ENCODE results near the gene ZNF280A.
"Not testable (repeated sequence)": the region's sequence is repeated elsewhere in the genome, so short reads cannot be mapped to it uniquely, and the experiment has no call there.

The ZNF280A gene

DNA sequence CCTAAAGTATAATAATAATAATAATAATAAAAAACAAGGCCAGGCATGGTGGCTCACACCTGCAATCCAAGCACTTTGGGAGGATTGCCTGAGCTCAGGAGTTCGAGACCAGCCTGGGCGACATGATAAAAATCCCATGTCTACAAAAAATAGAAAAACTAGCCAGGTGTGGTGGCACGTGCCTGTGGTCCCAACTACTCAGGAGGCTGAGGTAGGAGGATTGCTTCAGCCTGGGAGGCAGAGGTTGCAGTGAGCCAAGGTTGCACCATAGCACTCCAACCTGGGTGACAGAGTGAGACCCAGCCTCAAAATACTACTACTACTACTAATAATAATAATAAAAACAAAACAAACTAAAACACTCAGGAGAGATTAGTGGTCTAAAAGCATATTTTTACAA is 15.6 kb upstream of the ZNF280A start:
- Histone ChIP-seq H3K36me3 (no peaks in the 10 kb centered on the region), H3K4me1 (no peaks in the 10 kb centered on the region), H3K4me3 (ENCODE audit: low read depth, low read length) (no peak overlapping the region), H3K27me3 (peaks cover 4% of the 10 kb centered on the region; the same call in 1 of the 2 replicates), H3K9me3 (no peaks in the 10 kb centered on the region)
- DNase-seq: no peak
- TF ChIP-seq, protein P1, sequence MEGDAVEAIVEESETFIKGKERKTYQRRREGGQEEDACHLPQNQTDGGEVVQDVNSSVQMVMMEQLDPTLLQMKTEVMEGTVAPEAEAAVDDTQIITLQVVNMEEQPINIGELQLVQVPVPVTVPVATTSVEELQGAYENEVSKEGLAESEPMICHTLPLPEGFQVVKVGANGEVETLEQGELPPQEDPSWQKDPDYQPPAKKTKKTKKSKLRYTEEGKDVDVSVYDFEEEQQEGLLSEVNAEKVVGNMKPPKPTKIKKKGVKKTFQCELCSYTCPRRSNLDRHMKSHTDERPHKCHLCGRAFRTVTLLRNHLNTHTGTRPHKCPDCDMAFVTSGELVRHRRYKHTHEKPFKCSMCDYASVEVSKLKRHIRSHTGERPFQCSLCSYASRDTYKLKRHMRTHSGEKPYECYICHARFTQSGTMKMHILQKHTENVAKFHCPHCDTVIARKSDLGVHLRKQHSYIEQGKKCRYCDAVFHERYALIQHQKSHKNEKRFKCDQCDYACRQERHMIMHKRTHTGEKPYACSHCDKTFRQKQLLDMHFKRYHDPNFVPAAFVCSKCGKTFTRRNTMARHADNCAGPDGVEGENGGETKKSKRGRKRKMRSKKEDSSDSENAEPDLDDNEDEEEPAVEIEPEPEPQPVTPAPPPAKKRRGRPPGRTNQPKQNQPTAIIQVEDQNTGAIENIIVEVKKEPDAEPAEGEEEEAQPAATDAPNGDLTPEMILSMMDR (IDR thresholded peaks at IDR 0.05; ENCODE audit: low read depth, low read length): no peak

GRCh38 chr22:22534604-22535415 is 14.7 kb upstream of the ZNF280A start:
- TF ChIP-seq, protein P1 (IDR thresholded peaks at IDR 0.05; ENCODE audit: low read depth, low read length): no peak
- no peak for DNase-seq
- H3K4me1 ChIP-seq: no peaks in the 10 kb centered on the region
- H3K4me3 ChIP-seq (ENCODE audit: low read depth, low read length): no peak overlapping the region
- peaks cover 2% of the 10 kb centered on the region; the same call in 1 of the 2 replicates for H3K27me3 ChIP-seq
- no peaks in the 10 kb centered on the region for H3K9me3 ChIP-seq
- no peaks in the 10 kb centered on the region for H3K36me3 ChIP-seq

DNA sequence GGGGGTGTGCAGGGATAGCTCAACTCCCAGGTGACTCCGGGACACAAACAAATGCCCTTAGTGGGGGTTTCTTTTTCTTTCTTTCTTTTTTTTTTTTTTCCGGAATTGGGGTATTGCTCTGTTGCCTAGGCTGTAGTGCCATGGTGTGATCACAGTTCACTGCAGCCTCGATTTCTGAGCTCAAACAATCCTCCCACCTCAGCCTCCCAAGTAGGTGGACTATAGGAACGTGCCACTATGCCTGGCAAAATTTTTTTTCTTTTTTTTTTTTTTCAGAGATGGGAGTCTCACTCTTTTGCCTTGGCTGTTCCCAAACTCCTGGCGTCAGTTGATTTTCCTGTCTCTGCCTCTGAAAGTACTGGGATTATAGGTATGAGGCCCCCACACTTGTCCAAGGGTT is 13.8 kb upstream of the ZNF280A start:
- no peak overlapping the region for H3K4me3 ChIP-seq (ENCODE audit: low read depth, low read length)
- no peak for DNase-seq
- H3K4me1 ChIP-seq: no peaks in the 10 kb centered on the region
- TF ChIP-seq, protein P1 (IDR thresholded peaks at IDR 0.05; ENCODE audit: low read depth, low read length): no peak
- no peaks in the 10 kb centered on the region for H3K27me3 ChIP-seq
- no peaks in the 10 kb centered on the region for H3K36me3 ChIP-seq
- no peaks in the 10 kb centered on the region for H3K9me3 ChIP-seq

GRCh38 chr22:22533417-22533816 is 13.3 kb upstream of the ZNF280A start:
- no peaks in the 10 kb centered on the region for H3K4me1 ChIP-seq
- H3K36me3 ChIP-seq: no peaks in the 10 kb centered on the region
- no peaks in the 10 kb centered on the region for H3K9me3 ChIP-seq
- no peak overlapping the region for H3K4me3 ChIP-seq (ENCODE audit: low read depth, low read length)
- DNase-seq: no peak
- H3K27me3 ChIP-seq: no peaks in the 10 kb centered on the region
- TF ChIP-seq, protein P1 (IDR thresholded peaks at IDR 0.05; ENCODE audit: low read depth, low read length): no peak

- not testable (repeated sequence) for H3K4me3 ChIP-seq (ENCODE audit: low read depth, low read length); H3K4me1 ChIP-seq; H3K27me3 ChIP-seq; DNase-seq; H3K36me3 ChIP-seq; H3K9me3 ChIP-seq
These were observed 12.5 kb upstream of the ZNF280A start for GRCh38 chr22:22532547-22533071.

DNA sequence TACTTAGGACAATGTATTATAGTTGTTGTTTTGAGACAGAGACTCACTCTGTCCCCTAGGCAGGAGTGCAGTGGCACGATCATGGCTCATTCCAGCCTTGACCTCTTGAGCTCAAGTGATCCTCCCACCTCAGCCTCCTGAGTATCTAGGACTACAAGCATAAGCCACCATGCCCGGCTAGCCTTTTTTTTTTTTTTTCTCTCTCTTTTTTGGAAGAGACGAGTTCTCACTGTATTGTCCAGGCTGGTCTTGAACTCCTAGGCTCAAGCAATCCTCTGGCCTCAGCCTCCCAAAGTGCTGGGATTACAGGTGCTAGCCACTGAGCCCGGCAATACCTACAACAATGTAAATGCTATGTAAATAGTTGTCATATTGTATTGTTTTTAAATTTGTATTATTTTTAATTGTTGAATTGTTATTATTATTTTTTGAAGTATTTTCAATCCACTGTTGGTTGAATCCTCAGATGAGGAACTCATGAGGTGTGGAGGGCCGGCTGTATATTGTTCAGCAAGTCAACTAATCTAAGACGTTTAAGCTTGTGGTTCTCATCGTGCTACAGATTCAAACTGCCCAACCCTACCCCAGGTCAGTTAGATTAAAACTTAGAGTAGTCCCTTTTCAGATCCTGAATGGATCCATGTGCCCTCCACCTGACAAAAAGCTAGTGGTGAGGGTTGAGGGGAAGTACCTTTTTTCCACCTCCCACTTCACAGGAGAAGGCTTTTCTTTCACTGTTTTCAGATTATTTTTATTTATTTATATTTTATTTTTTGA is 11.9 kb upstream of the ZNF280A start:
- no peaks in the 10 kb centered on the region for H3K27me3 ChIP-seq
- no peaks in the 10 kb centered on the region for H3K4me1 ChIP-seq
- H3K4me3 ChIP-seq (ENCODE audit: low read depth, low read length): no peak overlapping the region
- TF ChIP-seq, protein P1 (IDR thresholded peaks at IDR 0.05; ENCODE audit: low read depth, low read length): no peak
- no peaks in the 10 kb centered on the region for H3K9me3 ChIP-seq
- no peaks in the 10 kb centered on the region for H3K36me3 ChIP-seq
- no peak for DNase-seq

Data from BE2C (cell line).